GM21723 (cell line): ENCODE data around the gene FSIP1.

Experiments used
- ATAC-seq: cut with Tn5 transposase; IDR thresholded peaks from one replicate; pipeline ENCODE4 v1.9.1; 2021; ENCODE audit warnings: mild to moderate bottlenecking, moderate library complexity; ENCODE audit not compliant: unreplicated experiment

FSIP1 gene

GRCh38 chr15:39767921-39768320 lies 14.7 kb downstream of the FSIP1 start:
- no peak for ATAC-seq

GRCh38 chr15:39761006-39761405 lies 21.6 kb downstream of the FSIP1 start:
- ATAC-seq, result no peak

DNA sequence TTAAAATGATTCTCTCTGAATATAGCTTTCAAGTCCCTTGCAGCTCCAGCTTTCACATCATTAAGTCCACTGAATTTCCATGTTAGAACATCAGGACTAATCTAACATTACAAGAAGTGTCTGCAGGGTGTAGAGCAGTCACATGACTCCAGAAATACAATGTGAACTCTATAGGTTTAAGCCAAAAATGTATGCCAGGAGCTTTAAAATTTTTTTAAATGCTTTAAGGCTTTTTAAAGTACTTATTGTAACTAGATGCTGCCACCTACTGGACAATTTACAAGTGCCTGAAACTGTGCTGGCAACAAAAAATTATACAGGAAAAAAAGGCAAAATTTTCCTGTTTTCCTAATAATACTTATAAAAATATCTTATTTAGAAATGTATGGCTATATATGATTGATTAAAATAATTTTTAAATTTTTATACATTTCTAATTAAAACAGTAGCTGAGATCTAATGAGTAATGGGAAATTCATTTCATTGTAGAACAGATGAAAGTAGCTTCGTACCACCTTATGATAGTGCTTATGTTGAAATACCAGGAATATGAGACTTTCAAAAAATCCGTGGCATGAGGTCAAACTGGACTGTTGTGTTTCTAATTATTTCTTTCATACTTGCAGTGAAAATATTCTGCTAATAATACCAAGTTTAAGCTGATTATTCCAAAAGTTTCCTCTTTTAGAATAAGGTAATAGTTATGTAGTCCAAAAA lies 25.7 kb downstream of the FSIP1 start:
- no peak for ATAC-seq

- no peak for ATAC-seq
Measured at GRCh38 chr15:39752991-39753390, 29.6 kb downstream of the FSIP1 start.

- no peak for ATAC-seq
Measured at GRCh38 chr15:39752246-39752645, 30.4 kb downstream of the FSIP1 start.

DNA sequence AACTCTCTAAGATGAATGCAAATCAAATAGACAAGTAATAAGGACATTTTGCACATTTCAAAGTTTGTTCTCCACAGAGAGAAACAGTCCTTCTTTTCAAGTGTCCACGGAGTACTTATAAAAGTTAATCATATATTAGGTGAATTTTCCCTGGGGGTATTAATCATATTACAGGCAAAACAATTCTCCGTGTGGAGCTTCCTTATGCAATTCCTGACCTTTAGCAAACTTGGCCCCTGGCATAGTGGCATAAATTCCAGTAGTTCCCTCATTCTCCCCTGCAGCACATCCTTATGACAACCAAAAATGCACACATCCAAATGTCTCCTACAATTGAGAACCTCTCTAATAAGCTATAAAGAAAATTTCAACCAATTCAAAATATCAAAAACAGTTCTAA lies 34.4 kb downstream of the FSIP1 start:
- no peak for ATAC-seq

DNA sequence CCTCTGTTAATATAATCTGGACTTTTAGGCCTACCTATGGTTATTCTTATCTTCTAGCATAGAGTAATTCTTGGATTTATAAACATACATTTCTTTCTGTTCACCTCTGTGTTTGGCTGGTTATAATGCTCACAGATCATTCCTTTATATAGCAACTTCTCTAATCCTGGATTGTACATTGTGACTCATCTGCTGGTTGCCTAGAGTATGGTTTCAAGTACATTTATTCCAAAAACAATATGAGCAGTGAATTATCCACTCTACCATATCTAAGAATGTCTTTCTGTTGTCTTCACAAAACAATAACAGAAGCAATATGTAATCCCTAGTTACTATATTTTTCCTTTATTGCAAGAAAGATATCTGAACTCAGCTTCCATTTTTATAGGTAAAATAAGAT lies 35.3 kb downstream of the FSIP1 start:
- no peak for ATAC-seq

DNA sequence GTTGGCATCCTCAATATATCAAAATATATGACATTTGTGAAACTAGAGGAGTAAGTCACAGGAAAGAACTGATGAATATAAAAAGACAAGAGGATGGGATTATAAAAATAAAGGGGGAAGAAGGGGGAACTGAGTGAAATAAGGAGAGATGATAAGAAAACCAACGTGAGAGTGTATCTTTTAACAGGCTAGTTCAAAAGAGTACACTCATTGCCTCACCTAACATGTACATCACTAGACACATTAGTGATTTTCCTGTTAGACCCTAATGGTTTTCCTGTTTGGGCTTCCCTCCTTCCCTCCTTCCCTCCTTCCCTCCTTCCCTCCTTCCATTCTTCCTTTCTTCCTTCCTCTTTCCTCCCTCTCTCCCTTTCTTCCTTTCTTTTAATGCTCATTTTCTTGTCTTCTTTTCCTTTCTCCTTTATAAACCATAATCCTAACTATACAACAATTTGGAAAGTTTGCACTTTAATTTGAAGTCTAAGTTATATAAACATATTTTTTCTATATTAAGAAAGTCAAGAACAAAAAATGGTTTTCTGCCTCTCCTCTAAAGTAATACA lies 35.8 kb downstream of the FSIP1 start:
- no peak for ATAC-seq

DNA sequence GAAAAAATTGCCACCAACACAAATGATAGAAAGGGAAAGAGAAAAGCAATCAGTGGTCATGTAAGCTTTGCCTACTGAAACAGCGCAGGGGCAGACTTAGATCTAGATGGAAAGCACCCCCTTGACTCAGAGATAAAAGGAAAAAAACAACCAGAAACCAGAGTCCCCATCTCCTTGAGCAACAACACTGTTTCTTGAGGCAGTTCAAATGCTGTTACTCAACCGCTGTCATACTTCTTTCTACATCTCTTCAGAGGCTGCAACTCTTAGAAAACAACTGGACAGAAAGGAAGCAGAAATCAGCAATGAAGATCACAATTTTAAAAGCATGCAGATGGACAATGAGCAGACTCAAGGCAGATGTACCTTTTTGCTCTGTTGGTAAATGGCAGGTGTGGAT lies 36.5 kb downstream of the FSIP1 start:
- no peak for ATAC-seq

DNA sequence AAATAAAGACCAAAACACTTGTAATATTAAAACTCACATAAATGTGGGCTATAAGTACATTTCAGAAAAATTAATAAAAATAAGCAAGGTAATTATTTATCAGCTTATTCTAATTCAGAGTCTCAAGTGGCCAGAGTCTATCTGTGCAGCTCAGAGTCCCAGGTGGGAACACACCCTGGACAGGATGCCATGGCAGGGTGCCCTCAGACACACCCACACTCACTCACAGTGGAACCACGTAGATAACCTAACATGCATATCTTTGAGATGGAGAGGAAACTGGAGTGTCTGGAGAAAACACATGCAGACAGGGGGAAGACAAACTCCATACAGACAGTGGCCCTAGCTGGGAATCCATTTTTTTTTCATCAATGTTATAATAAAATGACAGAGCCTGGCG lies 37.2 kb downstream of the FSIP1 start:
- ATAC-seq, result no peak

- ATAC-seq, result no peak
Measured at GRCh38 chr15:39744334-39745103, 38.1 kb downstream of the FSIP1 start.

DNA sequence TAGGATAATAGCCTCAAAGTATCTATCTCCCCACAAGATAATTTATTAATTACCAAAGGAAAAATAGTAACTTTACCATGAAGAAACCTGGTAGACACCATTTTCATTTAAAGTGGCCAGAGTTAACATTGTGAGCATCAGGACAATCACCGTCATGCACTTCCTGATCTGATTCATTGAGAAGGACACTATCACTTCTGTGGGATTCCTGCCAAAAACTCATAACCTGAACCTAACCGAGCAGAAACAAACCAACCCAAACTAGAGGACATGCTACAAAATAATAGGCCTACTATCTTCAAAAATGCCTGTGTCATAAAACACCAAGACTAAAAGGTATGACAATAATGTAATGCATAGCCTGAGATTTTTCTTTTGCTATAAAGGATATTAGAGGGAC lies 39.0 kb downstream of the FSIP1 start:
- ATAC-seq, result no peak

GRCh38 chr15:39741258-39741657 lies 41.4 kb downstream of the FSIP1 start:
- ATAC-seq, result no peak

GRCh38 chr15:39738998-39739397 lies 43.6 kb downstream of the FSIP1 start:
- no peak for ATAC-seq

DNA sequence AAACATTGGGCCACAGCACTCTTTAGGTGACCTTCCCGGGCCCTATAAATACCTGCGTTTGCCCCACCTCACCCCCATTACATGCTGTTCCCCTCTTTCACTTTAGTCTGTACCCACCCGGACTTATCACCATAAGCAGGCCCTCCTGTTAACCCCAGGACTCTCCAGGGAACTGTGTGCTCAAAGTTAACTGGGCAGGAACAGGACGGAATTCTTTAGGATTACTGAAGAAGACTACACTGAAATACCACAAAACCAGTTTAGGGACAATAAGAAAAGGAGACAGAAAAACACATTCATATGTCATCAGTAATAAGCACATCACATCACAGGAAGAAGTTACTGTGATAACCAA lies 45.5 kb downstream of the FSIP1 start:
- no peak for ATAC-seq

GRCh38 chr15:39736412-39737195 lies 46.0 kb downstream of the FSIP1 start:
- no peak for ATAC-seq

DNA sequence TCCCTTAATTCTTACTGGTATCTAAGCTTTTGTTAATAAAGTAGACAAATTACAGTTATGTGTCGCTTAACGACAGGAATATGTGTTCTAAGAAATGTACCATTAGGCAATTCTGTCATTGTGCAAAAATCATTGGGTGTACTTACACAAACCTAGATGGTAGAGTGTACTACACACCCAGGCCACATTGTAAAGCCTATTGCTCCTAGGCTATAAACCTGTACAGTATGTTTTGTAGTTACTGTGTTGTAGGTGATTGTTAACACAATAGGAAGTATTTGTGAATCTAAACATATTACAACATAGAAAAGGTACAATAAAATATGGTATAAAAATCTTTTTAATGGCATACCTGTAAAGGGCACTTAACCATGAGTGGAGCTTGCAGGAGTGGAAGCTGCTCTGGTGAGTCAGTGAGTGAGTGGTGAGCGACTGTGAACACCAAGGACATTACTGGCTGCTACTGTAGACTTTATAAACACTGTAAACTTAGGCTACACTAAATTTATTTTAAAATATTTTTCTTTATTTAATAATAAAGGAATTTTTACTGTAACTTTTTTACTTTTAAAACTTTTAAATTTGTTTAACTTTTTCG lies 47.4 kb downstream of the FSIP1 start:
- ATAC-seq, result no peak

GRCh38 chr15:39731266-39731665 lies 51.4 kb downstream of the FSIP1 start:
- no peak for ATAC-seq

GRCh38 chr15:39730552-39730951 lies 52.1 kb downstream of the FSIP1 start:
- no peak for ATAC-seq

DNA sequence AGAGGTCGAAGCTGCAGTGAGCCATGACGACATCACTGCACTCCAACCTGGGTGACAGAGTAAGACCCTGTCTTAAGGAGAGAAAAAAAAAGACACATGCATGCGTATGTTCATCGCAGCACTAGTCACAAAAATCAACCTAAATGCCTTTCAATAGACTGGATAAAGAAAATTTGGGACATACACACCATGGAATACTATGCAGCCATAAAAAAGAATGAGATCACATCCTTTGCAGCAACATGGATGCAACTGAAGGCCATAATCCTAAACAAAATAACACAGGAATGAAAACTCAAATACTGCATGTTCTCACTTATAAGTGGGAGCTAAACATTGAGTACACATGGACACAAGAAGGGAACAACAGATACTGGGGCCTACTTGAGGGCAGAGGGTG lies 53.1 kb downstream of the FSIP1 start:
- ATAC-seq, result no peak

DNA sequence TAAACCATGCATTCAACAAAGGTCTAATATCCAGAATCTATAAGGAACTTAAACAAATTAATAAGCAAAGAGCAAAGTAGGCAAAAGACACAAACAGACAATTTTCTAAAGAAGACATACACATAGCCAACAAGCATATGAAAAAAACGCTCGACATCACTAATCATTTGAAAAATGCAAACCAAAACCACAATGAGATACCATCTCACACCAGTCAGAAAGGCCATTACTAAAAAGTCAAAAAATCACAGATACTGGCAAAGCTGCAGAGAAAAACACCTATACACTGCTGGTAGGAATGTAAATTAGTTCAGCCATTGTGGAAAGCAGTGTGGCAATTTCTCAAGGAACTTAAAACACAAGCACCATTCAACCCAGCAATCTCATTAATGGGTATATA lies 53.8 kb downstream of the FSIP1 start:
- no peak for ATAC-seq
